ENCODE results near the gene GLIS2. TPM values are rescaled to one million over a fixed set of nuclear protein-coding genes. Genes with fewer than 3 reads are reported as not detected.

The GLIS2 gene
- total RNA-seq, 1 experiment from 2014 or later = 18.2 TPM

DNA sequence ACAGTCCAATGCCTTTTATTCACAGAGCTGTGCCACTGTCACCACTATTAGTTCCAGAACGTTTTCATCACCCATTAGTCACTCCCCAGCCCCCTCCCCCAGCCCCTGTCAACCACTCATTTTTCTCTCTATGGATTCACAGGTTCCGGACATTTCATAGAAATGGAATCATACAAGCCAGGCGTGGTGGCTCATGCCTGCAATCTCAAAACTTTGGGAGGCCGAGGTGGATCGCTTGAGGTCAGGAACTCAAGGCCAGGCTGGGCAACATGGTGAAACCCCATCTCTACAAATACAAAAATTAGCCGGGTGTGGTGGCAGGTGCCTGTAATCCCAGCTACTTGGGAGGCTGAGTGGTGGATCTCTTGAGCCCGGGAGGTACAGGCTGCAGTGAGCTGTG is 36.0 kb downstream of the GLIS2 start:
- DNase-seq (ENCODE audit: low read depth, low spot score) (no peak), ATAC-seq (no peak)
- peak overlapping the region; percentile 38; the same call in 1 of the 2 replicates for H3K27ac ChIP-seq (ENCODE audit: low read depth, low read length)
- no peaks in the 10 kb centered on the region for H4K20me1 ChIP-seq (ENCODE audit: insufficient read depth)
- peak overlapping the region; percentile 38 for H3K9ac ChIP-seq (ENCODE audit: low read length)
- H3K9me2 ChIP-seq (ENCODE audit: insufficient read depth) = no peaks in the 10 kb centered on the region
- no peaks in the 10 kb centered on the region for H3K27me3 ChIP-seq (ENCODE audit: insufficient read depth, low read length)
- ChIA-PET CTCF (interaction anchor here (0.6 to 2.0 kb wide), 6 partner anchors 9 to 228 kb away, joined by 3 to 13 read pairs (median 4); no protein-coding TSS in a partner anchor), POLR2A (no interaction called here), RAD21 (ENCODE audit: low non-redundant PET in 1 of 2, low total read pairs in 2 of 2, uncharacterized antibody in 2 of 2, unreplicated experiment in 2 of 2) (interaction anchor here in 1 of 2 experiments (1.3 kb wide), 1 partner anchor 51 kb away, joined by 3 read pairs; no protein-coding TSS in a partner anchor)
- no peaks in the 10 kb centered on the region for H3K9me3 ChIP-seq (ENCODE audit: control insufficient read depth in 1 of 2, insufficient read depth in 1 of 2, low read depth in 1 of 2, low read length in 2 of 2)
- TF ChIP-seq POLR2AphosphoS5 (IDR thresholded peaks at IDR 0.05; ENCODE audit: low read depth, low read length) (no peak), FOSL1 (IDR thresholded peaks at IDR 0.05; ENCODE audit: low read depth) (no peak), EZH2phosphoT487 (IDR thresholded peaks at IDR 0.05; ENCODE audit: borderline replicate concordance) (no peak), ZNF274 (IDR thresholded peaks at IDR 0.05; ENCODE audit: low read depth, low read length) (no peak), ELF1 (IDR thresholded peaks at IDR 0.05; ENCODE audit: borderline replicate concordance, low read depth) (no peak), TCF7L2 (IDR thresholded peaks at IDR 0.05; ENCODE audit: borderline replicate concordance, extremely low read depth, insufficient read depth, insufficient read length) (no peak), ZFX (IDR thresholded peaks at IDR 0.05) (no peak), SP1 (IDR thresholded peaks at IDR 0.05; ENCODE audit: low read depth) (no peak), EGR1 (IDR thresholded peaks at IDR 0.05; ENCODE audit: low read depth) (no peak), SRF (IDR thresholded peaks at IDR 0.05; ENCODE audit: low read depth) (no peak), YY1 (IDR thresholded peaks at IDR 0.05; ENCODE audit: extremely low read depth, insufficient replicate concordance, low read depth, low read length) (no peak), CBX3 (IDR thresholded peaks at IDR 0.05; ENCODE audit: low read depth) (no peak), RAD21 (IDR thresholded peaks at IDR 0.05; ENCODE audit: low read depth) (no peak), CEBPB (IDR thresholded peaks at IDR 0.05; ENCODE audit: low read depth) (no peak)
- TF ChIP-seq, protein P1, sequence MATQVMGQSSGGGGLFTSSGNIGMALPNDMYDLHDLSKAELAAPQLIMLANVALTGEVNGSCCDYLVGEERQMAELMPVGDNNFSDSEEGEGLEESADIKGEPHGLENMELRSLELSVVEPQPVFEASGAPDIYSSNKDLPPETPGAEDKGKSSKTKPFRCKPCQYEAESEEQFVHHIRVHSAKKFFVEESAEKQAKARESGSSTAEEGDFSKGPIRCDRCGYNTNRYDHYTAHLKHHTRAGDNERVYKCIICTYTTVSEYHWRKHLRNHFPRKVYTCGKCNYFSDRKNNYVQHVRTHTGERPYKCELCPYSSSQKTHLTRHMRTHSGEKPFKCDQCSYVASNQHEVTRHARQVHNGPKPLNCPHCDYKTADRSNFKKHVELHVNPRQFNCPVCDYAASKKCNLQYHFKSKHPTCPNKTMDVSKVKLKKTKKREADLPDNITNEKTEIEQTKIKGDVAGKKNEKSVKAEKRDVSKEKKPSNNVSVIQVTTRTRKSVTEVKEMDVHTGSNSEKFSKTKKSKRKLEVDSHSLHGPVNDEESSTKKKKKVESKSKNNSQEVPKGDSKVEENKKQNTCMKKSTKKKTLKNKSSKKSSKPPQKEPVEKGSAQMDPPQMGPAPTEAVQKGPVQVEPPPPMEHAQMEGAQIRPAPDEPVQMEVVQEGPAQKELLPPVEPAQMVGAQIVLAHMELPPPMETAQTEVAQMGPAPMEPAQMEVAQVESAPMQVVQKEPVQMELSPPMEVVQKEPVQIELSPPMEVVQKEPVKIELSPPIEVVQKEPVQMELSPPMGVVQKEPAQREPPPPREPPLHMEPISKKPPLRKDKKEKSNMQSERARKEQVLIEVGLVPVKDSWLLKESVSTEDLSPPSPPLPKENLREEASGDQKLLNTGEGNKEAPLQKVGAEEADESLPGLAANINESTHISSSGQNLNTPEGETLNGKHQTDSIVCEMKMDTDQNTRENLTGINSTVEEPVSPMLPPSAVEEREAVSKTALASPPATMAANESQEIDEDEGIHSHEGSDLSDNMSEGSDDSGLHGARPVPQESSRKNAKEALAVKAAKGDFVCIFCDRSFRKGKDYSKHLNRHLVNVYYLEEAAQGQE (IDR thresholded peaks at IDR 0.05; ENCODE audit: low read depth) = no peak
- TF ChIP-seq, protein P2, sequence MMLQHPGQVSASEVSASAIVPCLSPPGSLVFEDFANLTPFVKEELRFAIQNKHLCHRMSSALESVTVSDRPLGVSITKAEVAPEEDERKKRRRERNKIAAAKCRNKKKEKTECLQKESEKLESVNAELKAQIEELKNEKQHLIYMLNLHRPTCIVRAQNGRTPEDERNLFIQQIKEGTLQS (IDR thresholded peaks at IDR 0.05) = no peak
- TF ChIP-seq, protein P3, sequence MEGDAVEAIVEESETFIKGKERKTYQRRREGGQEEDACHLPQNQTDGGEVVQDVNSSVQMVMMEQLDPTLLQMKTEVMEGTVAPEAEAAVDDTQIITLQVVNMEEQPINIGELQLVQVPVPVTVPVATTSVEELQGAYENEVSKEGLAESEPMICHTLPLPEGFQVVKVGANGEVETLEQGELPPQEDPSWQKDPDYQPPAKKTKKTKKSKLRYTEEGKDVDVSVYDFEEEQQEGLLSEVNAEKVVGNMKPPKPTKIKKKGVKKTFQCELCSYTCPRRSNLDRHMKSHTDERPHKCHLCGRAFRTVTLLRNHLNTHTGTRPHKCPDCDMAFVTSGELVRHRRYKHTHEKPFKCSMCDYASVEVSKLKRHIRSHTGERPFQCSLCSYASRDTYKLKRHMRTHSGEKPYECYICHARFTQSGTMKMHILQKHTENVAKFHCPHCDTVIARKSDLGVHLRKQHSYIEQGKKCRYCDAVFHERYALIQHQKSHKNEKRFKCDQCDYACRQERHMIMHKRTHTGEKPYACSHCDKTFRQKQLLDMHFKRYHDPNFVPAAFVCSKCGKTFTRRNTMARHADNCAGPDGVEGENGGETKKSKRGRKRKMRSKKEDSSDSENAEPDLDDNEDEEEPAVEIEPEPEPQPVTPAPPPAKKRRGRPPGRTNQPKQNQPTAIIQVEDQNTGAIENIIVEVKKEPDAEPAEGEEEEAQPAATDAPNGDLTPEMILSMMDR (IDR thresholded peaks at IDR 0.05 in 2 of 3, conservative IDR thresholded peaks at IDR 0.05 in 1 of 3; ENCODE audit: borderline replicate concordance in 1 of 3, insufficient read depth in 1 of 3, low read depth in 2 of 3, low read length in 2 of 3) = no peak
- TF ChIP-seq, protein P4, sequence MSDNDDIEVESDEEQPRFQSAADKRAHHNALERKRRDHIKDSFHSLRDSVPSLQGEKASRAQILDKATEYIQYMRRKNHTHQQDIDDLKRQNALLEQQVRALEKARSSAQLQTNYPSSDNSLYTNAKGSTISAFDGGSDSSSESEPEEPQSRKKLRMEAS (IDR thresholded peaks at IDR 0.05) = no peak
- peak overlapping the region; percentile 89 for H3K4me2 ChIP-seq (ENCODE audit: low read length)
- H2AFZ ChIP-seq (ENCODE audit: low read depth, low read length, poor library complexity, severe bottlenecking) = peak overlapping the region; percentile 4
- H3K79me2 ChIP-seq (ENCODE audit: insufficient read depth, low read length) = peaks cover 42% of the 10 kb centered on the region
- no peak overlapping the region for H3K4me3 ChIP-seq (replicated peaks in 1 of 2; ENCODE audit: low read depth in 1 of 2, low read length in 2 of 2)
- intact Hi-C loops (cut with micrococcal nuclease) = no loop called here
- BruUV-seq (replicated peaks) = no TSS peak
- H3K4me1 ChIP-seq (ENCODE audit: control insufficient read depth in 1 of 2, insufficient read depth in 2 of 2, low read length in 2 of 2) = peaks cover 7 to 19% of the 10 kb centered on the region in 2 experiments
- peaks cover 2 to 9% of the 10 kb centered on the region in 2 experiments; a peak in 2 of 4 replicates for H3K36me3 ChIP-seq (ENCODE audit: control insufficient read depth in 1 of 2, insufficient read depth in 2 of 2, low read length in 2 of 2)
